ENCODE data around the gene MUS81.

- TF ChIP-seq, protein P1, sequence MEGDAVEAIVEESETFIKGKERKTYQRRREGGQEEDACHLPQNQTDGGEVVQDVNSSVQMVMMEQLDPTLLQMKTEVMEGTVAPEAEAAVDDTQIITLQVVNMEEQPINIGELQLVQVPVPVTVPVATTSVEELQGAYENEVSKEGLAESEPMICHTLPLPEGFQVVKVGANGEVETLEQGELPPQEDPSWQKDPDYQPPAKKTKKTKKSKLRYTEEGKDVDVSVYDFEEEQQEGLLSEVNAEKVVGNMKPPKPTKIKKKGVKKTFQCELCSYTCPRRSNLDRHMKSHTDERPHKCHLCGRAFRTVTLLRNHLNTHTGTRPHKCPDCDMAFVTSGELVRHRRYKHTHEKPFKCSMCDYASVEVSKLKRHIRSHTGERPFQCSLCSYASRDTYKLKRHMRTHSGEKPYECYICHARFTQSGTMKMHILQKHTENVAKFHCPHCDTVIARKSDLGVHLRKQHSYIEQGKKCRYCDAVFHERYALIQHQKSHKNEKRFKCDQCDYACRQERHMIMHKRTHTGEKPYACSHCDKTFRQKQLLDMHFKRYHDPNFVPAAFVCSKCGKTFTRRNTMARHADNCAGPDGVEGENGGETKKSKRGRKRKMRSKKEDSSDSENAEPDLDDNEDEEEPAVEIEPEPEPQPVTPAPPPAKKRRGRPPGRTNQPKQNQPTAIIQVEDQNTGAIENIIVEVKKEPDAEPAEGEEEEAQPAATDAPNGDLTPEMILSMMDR (IDR thresholded peaks at IDR 0.05): no peak
- TF ChIP-seq POLR2A (IDR thresholded peaks at IDR 0.05) (no peak), EP300 (IDR thresholded peaks at IDR 0.05) (no peak)
Measured at GRCh38 chr11:65892661-65893317, 32.6 kb downstream of the MUS81 start.

Data from ovary (tissue), 3 donors.